ENCODE results near the gene SPATA1.

The SPATA1 gene

DNA sequence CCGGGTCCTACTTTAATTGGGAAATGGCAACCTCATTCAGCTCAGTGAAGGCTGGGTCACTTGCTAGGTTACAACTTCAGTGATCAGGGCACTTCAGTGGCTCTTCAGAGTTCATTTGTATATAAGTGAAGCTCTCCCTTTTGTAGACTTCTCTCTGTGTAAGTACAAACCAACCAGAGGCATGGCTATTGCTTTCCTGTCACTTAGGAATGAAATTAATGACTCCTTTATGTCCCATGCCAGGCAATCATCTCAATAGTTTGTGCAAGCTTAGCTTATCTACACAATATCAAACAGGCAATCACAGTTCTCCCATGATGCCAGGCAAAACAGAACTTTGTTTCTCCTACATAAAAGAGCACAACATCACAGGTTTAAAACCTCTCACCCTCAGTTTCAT lies 90.8 kb downstream of the SPATA1 start:
- no peak for DNase-seq

DNA sequence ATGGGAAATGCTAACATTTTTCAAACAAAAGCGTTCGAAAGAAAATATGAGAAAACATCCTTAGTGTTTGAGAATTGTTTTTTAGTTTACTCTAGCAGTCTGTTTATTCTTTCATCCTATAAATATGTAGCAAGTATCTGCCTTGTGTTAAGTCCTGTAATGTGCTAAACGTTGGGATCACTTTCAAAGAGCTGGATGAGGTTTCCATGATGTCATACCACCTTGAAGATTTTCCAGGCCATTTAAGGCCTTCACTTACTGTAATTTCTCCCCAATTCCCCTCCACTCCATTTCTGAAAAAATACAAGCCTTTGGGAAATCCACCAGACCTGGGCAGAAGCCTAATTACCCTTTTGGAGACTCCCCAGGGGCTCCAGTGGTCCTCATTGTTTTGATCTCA lies 92.2 kb downstream of the SPATA1 start:
- no peak for DNase-seq

DNA sequence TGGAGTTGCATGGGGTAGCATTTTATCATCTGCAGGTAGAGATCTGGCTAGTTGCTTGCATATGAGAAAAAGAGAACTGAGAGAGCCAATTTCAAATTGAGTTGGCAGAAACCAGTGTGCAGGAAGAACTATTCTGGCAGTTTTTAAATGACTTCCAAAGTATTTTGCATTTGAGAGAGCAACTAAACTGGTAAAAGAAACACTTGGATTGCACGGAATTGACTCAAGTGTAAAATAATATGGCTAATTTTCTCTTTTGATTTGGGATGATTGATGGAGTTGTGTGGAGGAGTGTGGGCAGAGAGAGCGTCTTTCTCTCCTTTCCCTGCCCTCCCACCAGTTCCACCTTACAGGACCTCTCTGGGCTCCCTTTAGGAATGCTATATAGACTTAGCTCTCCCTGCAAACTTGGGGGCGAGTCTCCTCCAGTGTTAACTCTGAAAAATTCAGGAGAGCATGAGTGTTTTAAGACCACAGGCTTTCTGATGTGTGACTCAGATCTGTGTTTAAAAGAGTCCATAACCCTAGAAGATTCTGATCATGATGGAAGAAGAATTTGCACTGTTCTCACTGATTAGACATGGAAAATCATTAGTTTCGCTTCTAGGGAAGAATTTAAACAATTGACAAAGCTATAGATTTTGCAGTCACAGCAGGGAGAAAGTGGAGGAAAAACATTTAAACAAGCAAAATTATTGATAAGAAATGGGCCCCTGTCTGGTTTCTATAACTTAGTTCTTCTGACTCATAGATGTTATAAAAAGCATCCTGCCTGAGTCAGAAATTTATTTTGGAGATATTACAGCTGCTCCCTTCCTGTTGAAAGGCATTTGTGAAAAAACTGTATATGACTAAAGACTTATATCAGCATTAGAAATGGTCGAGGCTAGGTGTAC lies 92.9 kb downstream of the SPATA1 start:
- peak; percentile 73 for DNase-seq

GRCh38 chr1:84600796-84601195 lies 94.6 kb downstream of the SPATA1 start:
- no peak for DNase-seq

GRCh38 chr1:84603223-84603622 lies 97.0 kb downstream of the SPATA1 start:
- DNase-seq: peak; percentile 80

GRCh38 chr1:84603941-84604830 lies 98.0 kb downstream of the SPATA1 start:
- peak; percentile 93 for DNase-seq

- no peak for DNase-seq
Measured at GRCh38 chr1:84605157-84605556, 99.0 kb downstream of the SPATA1 start.

- no peak for DNase-seq
Measured at GRCh38 chr1:84606977-84607376, 100.8 kb downstream of the SPATA1 start.

GRCh38 chr1:84611091-84611490 lies 104.9 kb downstream of the SPATA1 start:
- no peak for DNase-seq

DNA sequence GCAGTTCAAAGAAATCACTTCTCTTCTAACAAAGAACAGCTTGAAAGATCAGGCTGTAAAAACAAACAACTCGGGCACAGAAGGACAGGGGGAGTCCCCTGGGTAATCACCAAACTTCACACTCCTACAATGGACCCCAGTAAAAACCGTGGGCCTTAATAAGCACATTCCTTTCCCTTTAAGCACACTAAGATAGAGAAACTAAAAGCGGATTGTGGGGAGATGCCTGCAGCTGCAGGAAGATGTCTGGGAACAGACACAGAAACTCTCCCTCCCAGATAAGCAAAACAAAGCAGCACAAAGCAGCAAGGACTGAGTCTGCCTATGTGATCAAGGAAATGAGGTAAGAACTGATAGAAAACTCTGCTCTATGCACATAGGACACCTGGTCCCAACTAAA lies 105.6 kb downstream of the SPATA1 start:
- no peak for DNase-seq

- DNase-seq: no peak
Measured at GRCh38 chr1:84613026-84613425, 106.8 kb downstream of the SPATA1 start.

DNA sequence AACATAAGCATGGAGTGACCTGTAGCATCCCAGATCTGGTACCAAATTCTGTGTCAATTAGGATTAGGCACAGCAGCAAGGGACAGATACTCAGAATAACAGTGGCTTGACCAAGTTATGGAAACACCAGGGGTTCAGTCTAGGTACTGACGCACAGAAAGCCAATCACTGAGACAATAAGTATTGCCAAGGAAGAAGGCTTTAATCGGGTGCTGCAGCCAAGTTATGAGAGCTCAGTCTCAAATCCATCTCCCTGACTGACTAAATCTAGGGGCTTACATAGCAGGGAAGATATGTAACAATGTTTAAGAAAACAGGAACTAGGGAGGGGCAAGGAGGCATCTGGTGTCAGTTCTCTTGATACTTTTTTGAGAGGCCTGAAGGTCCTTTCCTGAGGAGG lies 107.7 kb downstream of the SPATA1 start:
- no peak for DNase-seq

GRCh38 chr1:84615790-84616189 lies 109.6 kb downstream of the SPATA1 start:
- no peak for DNase-seq

Data from NCI-H226 (cell line).